Activated T-helper 1 cell treated with anti-CD3 and anti-CD28 coated beads, Interleukin-2, amount 50 U/mL, for 16 hours (primary cell): Measurements from ENCODE around the gene NMS.

Experiments
- DNase-seq, 2 donors: peaks; one replicate each; pipeline ENCODE4 v3.0.0-alpha.2; 2020; ENCODE audit warnings: low read depth in 1 of 2, low spot score in 1 of 2

Gene NMS

DNA sequence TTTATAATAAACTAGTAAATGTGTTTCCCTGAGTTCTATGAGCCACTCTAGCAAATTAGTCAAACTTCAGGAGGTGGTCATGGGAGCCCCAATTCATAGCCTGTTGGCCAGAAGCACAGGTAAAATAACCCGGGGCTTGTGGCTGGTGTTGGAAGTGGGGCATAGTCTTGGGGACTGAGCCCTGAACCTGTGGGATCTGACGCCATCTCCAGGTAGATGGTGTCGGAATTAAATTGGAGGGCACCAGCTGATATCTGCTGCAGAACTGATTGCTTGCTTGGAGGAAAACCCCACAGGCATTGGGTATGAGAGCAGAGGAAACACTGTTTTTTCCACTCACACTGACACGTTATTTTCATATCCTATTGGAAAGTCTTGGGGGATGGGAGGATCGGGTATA lies 14.1 kb downstream of the NMS start:
- DNase-seq = no peak

DNA sequence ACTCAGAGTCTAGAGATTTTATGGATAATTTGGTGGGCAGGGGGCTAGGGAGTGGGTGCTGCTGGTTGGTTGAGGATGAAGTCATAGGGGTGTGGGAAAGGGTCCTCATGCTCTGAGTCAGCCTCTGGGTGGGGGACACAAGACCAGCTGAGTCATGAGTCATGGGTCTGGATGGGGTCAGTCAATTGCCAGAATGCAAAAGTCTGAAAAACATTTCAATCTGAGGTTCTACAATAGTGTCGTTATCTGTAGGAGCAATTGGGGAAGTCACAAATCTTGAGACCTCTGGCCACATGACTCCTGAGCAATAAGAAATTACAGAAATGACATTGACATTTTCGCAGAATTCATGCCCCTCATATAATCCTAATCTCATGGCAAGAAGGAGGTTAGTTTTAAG lies 15.1 kb downstream of the NMS start:
- DNase-seq = no peak

DNA sequence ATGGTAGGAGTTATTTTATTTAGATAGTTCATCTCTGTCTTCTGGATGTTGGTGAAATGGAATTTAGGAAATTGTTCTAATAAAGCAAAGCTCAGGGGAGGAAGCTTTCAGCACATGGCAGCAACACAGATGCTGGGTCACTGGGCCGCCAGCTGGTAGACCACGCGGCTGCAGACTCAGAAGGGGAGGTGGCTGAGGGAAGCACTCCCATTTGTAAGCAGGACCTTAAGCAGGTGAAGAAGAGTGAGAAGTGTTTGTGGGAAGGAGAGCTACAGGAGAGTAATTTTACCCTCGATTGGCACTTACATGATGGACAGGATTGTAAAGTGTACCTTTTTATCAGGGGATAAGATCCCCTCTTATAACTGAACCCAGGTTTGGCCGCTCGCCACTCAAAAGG lies 24.4 kb downstream of the NMS start:
- DNase-seq = no peak

- no peak for DNase-seq
These were observed 32.5 kb downstream of the NMS start for GRCh38 chr2:100502782-100503181.

DNA sequence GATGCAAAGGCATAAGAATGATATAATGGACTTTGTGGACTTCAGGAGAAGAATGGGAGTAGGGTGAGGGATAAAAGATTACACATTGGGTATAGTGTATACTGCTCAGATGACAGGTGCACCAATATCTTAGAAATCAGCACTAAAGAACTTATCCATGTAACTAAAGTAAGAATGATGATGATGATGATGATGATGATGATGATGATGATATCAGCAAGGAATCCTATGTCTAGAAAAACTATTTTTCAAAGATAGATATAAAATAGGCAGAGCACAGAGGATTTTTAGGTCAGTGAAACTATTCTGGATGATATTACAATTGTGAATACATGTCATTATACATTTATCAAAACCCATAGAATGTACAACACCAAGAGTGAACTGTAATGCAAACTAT lies 34.3 kb downstream of the NMS start:
- DNase-seq = no peak

- no peak for DNase-seq
These were observed 38.8 kb downstream of the NMS start for GRCh38 chr2:100509066-100509465.

GRCh38 chr2:100513650-100514049 lies 43.4 kb downstream of the NMS start:
- DNase-seq = no peak

DNA sequence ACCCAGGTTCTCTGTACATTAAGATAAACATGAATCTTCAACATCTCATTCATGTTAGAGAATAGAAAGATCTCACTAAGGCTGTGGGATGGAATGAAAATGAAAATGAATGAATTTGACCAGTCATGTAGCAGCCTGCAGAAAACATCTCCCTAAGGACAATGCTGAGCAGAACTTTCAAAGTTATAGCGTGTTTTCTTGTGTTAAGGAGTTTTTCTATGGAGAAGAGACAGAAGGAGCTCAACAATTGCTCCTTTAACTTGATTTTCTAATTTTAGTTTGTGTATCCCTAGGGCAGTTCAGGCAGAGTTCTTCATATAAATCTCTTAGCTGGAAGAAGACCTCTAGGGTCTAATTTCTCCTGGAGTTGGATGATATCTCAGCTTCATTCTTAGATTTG lies 47.3 kb downstream of the NMS start:
- DNase-seq = no peak

DNA sequence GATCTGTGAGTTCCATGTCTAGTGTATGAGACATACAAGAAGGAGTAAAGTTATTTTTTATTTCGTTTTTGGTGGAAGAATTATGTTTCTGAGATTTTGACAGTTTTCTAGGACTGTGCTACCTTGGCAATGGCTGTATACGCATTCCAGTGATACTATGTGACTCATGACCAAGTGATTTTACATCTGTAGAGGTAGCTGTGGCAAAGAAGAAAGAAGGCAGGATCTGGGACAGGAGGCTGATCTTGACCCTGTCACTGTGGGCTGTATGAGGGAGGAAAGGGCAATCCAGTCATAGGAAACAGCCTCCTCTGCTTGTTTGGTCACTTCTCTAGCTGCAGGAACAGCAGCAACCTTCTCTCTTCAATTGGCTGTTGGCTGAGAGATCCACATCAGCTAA lies 48.5 kb downstream of the NMS start:
- DNase-seq = no peak

GRCh38 chr2:100520224-100520623 lies 49.9 kb downstream of the NMS start:
- DNase-seq = no peak

DNA sequence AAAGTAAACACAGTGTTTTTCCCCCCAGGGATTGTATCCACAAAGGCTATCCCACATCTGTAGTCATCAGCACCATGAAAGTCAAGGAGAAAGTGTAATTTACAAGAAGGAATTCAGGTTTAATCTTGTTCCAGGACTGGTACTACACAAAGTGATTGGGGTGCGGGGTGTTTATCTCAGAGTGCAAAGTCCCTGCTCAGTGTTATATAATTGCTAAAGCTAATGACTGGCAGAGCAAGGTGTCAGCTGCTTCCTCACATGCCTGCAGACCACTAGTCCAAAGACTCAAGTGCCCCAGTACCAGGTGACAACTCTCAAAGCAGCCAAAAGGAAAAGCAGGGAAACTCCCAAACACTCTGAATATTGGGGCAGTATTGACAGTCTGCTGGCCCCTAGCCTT lies 52.1 kb downstream of the NMS start:
- no peak for DNase-seq

DNA sequence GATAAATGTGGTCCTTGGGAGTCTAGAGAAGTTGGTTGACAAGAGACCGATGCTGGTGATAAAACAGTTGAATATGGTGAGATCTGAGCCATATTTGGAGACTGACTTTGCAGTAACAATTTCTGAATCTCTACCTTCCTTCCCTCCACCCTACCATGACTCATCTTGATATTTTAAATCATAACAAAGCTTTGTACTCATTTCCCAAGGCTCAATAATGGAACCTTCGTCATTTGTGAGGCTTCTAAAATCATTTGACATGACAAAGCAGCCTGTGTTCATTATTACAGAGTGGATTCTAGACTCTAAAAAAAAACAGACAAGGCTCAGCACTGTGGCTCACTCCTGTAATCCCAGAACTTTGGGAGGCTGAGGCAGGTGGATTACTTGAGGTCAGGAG lies 54.0 kb downstream of the NMS start:
- no peak for DNase-seq

DNA sequence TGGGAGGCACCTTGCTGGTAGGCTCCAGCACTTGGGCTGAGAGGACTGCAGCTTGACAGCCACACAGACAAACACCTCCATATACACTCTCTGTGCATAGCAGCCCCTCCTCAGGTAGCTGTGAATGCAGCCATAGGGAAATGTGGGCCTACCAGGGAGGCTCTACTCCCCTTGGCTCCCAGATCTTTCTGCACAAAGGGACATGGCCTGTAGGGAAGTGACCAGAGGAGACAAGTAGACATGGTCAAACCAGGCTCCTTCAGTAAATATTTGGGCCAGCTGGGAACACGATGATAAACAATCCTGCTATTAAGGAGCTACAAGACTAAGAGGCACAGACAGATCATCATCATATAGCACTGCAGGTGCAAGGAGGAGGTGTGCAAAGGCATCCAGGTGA lies 56.6 kb downstream of the NMS start:
- DNase-seq = no peak

DNA sequence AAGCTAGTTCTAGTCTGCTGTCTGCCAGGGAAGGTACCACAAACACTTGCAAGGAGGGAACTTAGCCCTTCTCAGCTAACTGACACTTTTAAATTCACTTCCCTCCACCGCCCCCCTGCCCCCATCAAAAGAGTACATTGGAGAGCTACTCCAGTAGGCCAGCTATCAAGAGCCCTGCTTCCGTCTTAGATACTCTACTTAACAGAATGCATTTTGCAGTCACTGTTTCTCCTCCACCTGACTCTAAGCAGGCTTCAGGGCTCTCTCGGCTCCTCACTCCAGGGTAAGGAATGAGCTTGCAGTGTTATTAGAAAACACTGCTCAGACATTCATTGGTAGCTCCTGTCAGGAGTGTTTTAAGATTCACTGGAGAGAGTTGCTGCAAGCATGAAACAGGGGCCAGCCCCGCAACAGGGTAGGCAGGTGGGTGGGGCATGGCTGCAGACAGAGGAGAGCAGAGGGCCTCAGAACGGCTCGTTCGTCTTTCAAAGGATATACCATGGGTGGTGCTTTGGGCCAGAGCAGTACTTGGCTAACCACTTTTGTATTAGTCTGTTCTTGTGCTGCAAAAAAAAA lies 57.2 kb downstream of the NMS start:
- no peak for DNase-seq

GRCh38 chr2:100529176-100529575 lies 58.9 kb downstream of the NMS start:
- no peak for DNase-seq

DNA sequence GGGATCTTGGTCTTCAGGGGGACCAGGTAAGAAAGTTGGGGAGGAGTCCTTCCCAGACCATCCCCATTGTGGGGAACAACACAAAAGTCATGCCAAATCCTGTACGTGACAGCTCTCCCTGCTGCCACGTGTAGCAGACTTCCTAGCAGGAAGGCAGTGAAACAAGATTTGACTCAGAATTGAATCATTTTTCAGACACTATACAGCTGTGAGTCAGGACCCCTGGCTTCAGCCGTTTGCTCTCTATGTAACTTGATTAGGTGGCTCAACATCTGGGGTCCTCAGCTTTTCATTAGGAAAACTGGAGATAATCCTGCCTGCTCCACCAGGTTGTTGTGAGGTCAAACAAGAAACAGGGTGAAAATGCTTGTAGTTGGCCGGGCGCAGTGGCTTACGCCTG lies 59.6 kb downstream of the NMS start:
- DNase-seq = no peak
